GM12864 (cell line): ENCODE results near the gene ZMYND12.
"Not testable (repeated sequence)": the region's sequence is repeated elsewhere in the genome, so short reads cannot be mapped to it uniquely, and the experiment has no call there.

Experiments used
- DNase-seq: peaks from one replicate; pipeline ENCODE4 v3.0.0-alpha.2; 2011; ENCODE audit warnings: low read depth
- H3K4me3 ChIP-seq: 2 replicates; pipeline ENCODE4 v1.5.1; 2011; ENCODE audit warnings: mild to moderate bottlenecking, low read depth, low read length, control low read depth
- TF ChIP-seq, protein P1 (sequence below): IDR thresholded peaks from 2 replicates; pipeline ENCODE4 v1.5.1; 2011; ENCODE audit warnings: low read depth, mild to moderate bottlenecking, moderate library complexity, low read length, control low read depth, inconsistent platforms; ENCODE audit errors: missing control alignments

ZMYND12 gene

DNA sequence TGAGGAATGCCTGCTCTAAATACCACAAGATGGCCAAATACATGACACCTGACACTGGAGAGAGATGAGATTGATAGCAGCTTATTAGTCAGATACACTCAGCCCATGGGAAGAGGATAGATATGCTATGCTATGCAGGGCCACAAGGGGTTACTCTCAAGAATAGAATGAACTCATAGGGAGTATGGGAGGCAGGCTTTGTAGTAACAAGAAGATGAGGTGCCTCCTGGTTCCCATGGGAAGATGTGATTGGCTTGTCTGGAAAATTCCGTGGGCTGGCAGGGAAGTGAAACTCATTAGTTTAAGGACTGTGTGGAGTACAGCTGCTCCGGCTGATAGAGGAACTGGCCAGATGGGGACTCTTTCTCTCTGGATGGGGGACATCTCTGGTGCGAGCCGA is 23.8 kb upstream of the ZMYND12 start:
- H3K4me3 ChIP-seq: no peak overlapping the region
- TF ChIP-seq, protein P1, sequence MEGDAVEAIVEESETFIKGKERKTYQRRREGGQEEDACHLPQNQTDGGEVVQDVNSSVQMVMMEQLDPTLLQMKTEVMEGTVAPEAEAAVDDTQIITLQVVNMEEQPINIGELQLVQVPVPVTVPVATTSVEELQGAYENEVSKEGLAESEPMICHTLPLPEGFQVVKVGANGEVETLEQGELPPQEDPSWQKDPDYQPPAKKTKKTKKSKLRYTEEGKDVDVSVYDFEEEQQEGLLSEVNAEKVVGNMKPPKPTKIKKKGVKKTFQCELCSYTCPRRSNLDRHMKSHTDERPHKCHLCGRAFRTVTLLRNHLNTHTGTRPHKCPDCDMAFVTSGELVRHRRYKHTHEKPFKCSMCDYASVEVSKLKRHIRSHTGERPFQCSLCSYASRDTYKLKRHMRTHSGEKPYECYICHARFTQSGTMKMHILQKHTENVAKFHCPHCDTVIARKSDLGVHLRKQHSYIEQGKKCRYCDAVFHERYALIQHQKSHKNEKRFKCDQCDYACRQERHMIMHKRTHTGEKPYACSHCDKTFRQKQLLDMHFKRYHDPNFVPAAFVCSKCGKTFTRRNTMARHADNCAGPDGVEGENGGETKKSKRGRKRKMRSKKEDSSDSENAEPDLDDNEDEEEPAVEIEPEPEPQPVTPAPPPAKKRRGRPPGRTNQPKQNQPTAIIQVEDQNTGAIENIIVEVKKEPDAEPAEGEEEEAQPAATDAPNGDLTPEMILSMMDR: peak; percentile 48
- DNase-seq: no peak

DNA sequence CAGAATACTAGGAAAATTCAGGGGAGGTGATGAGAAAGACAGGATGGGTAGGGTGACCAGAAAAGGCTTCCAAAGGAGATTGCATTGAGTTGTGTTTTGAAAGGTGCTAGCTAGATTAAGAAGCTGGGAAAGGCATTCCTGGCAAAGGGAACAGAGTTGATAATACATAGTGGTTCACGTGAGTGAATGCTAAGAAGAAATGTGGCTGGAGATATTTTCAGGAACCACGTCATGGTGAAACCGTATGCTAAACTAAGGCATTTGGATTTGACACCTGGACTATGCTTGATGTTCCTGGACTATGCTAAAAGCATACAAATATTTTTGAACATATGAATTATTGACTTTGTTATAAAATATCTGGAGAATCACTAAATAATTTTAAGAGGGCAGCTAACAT is 22.0 kb upstream of the ZMYND12 start:
- no peak for DNase-seq
- no peak overlapping the region for H3K4me3 ChIP-seq
- TF ChIP-seq, protein P1: no peak

DNA sequence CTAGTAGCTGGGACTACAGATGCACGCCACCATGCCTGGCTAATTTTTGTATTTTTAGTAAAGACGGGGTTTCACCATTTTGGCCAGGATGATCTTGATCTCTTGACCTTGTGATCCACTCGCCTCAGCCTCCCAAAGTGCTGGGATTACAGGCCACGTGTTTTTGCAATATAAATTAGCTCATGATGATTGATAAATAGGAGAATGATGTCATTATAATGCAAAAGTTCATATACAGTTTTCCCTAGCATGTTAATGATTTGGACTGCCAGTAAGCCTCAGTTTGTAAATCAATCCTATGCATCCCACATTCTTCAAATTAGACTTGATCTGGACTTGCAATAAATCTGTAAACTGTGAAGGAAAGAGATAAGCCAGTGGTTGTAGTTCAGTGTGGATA is 21.5 kb upstream of the ZMYND12 start:
- not testable (repeated sequence) for DNase-seq, H3K4me3 ChIP-seq

DNA sequence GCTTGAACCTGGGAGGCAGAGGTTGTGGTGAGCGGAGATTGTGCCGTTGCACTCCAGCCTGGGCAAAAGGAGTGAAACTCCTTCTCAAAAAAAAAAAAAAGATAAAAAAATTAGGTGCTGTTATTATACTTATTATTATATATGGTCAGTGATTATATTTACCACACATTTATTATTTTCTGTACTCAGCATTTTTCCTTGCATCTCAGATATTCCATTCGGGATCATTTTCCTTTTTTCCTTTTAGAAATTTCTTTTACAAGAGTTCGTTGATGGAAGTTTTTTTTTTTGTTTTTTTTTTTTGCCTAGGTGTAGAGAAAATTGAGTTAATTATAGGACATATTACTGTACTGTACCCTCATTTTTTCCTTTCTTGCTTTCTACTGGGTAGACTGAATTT is 20.8 kb upstream of the ZMYND12 start:
- TF ChIP-seq, protein P1: no peak
- no peak overlapping the region for H3K4me3 ChIP-seq
- no peak for DNase-seq

DNA sequence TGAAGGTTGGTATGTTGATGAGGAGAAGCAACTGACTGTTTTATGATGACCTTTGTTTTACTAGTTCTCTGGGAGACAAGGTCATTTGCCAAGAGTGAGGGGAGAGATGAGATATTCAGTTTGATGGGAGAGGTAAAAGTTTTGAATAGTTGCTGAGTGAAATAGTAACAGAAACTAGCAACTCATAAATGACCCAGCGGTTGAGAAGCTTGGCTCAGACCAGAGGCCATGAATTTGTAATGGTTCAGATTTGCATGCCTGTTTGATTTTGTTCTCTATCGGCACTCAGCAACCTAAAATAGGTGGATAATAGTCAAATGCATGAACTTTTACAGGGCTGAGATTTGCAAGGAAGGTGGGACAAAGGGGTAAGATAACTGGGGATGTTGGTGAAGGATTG is 13.9 kb upstream of the ZMYND12 start:
- H3K4me3 ChIP-seq: no peak overlapping the region
- TF ChIP-seq, protein P1: no peak
- no peak for DNase-seq

DNA sequence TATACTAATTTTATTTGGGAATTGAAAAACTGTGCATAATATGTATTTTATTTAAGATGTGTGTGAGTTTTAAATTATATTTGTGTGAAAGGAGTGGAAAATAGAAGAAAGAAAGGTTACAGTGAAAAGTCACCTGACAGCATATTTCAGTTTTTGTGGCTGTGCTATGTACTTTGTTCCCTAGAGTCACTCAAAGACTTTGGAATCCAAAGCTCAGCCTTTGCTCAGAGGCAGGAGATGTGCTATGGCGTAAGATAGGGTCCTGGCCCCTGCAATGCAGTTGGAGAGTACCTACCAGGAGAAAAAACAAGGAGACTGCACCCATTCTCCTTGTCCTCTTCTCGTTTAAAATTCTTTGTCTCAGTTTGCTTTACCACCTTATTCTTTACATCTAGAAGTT is 10.2 kb upstream of the ZMYND12 start:
- H3K4me3 ChIP-seq: no peak overlapping the region
- DNase-seq: no peak
- TF ChIP-seq, protein P1: no peak

DNA sequence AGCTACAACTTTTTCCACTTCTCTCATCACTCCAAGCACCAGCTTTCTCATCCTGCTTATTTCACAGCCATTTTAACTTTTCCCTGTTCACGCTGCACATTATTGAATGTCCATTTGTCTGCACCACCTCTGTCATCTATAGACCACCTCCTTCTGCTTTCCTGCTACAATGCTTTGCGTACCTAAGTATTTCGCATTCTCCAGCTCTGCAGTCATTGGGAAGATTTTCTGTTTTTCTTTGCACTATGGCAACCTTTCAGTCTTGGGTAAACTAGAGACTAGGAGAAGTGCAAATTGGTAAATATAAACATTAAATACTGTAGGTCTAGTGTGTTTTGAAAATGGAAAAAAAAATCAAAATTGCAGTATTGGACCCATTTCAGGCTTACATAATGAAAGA is 8.1 kb upstream of the ZMYND12 start:
- no peak for DNase-seq
- TF ChIP-seq, protein P1: no peak
- H3K4me3 ChIP-seq: no peak overlapping the region
